Measurements from ENCODE around the gene PTCD2.

DNA sequence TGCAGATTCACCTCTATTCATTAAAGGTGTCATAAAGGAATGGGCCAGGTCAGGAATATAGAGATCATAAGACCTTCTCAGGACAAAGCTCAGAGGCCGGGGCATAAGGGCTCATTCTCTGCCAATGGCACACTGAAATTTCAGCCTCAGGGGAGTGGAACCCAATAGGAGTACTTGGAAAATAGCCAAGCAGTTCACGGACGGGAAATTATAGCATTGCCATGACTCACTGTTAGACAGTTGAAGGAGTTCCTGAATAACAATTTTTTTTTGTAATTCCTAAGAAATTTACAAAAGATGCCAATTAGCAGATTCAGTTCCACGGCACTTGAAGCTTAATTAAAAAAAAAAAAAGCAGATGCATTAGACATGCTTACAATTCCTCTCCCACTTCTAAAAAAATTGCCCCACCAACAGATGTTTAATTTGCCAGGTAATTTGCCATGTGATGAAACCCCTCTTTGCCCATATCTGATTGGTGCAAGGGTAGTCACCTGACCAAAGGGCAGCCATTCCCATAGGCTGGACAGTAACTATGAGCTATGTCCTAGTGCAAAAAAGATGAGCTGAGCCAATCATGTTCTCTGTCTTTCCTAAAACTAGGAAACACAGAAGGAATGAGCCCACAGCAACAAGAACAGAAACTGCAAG, 58.6 kb downstream of the PTCD2 start:
- TF ChIP-seq, protein P1, sequence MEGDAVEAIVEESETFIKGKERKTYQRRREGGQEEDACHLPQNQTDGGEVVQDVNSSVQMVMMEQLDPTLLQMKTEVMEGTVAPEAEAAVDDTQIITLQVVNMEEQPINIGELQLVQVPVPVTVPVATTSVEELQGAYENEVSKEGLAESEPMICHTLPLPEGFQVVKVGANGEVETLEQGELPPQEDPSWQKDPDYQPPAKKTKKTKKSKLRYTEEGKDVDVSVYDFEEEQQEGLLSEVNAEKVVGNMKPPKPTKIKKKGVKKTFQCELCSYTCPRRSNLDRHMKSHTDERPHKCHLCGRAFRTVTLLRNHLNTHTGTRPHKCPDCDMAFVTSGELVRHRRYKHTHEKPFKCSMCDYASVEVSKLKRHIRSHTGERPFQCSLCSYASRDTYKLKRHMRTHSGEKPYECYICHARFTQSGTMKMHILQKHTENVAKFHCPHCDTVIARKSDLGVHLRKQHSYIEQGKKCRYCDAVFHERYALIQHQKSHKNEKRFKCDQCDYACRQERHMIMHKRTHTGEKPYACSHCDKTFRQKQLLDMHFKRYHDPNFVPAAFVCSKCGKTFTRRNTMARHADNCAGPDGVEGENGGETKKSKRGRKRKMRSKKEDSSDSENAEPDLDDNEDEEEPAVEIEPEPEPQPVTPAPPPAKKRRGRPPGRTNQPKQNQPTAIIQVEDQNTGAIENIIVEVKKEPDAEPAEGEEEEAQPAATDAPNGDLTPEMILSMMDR (IDR thresholded peaks at IDR 0.05; ENCODE audit: low read depth, low read length, poor library complexity, severe bottlenecking): no peak
- no peak for TF ChIP-seq EZH2phosphoT487 (IDR thresholded peaks at IDR 0.05; ENCODE audit: borderline replicate concordance, low read length)

Data from DOHH2 (cell line).